Prostate gland (tissue), 2 donors: ENCODE data around the gene GAS6. TPM values are rescaled to one million over a fixed set of nuclear protein-coding genes. Genes with fewer than 3 reads are reported as not detected.

Experiments used
- DNase-seq: peaks from one replicate; pipeline ENCODE4 v3.0.0-alpha.2; 2019; ENCODE audit warnings: low spot score
- H3K27ac ChIP-seq, 2 donors: fragments of 200-600 bp; sonication (generic); 2 replicates each; pipeline ENCODE4 v1.5.1; 2017 to 2019
- H3K27me3 ChIP-seq: fragments of 200-600 bp; sonication (generic); replicated peaks from 2 replicates; pipeline ENCODE4 v1.5.1; 2019; ENCODE audit not compliant: insufficient read depth
- H3K36me3 ChIP-seq, 2 donors: fragments of 200-600 bp; sonication (generic); 1 replicate in 1 of 2; 2 replicates in 1 of 2; pipeline versions ENCODE4 v1.5.1 to v1.8.1; 2017 to 2019
- H3K4me1 ChIP-seq: fragments of 200-600 bp; sonication (generic); replicated peaks from 2 replicates; pipeline ENCODE4 v1.5.1; 2019
- H3K4me3 ChIP-seq, 2 donors: fragments of 200-600 bp; sonication (generic); 2 replicates each; pipeline ENCODE4 v1.5.1; 2017 to 2019
- H3K9me3 ChIP-seq: fragments of 200-600 bp; sonication (generic); 2 replicates; pipeline ENCODE4 v1.5.1; 2017
- CTCF ChIP-seq, 4 experiments: fragments of 200-600 bp in 2 of 4; fragments of 450-650 bp in 2 of 4; sonication (generic) in 2 of 4; IDR thresholded peaks; 1 replicate in 3 of 4; 2 replicates in 1 of 4; pipeline ENCODE4 v1.5.1; 2016 to 2019; ENCODE audit warnings: antibody characterized with exemption in 4 of 4, mild to moderate bottlenecking in 2 of 4, moderate library complexity in 2 of 4
- POLR2A ChIP-seq: fragments of 450-650 bp; IDR thresholded peaks from one replicate; pipeline ENCODE4 v1.6.1; 2016; ENCODE audit warnings: antibody characterized with exemption, mild to moderate bottlenecking
- POLR2AphosphoS5 ChIP-seq: sonication (generic); formaldehyde crosslinking; IDR thresholded peaks from one replicate; pipeline ENCODE4 v1.6.1; 2017; ENCODE audit warnings: antibody characterized with exemption
- WGBS: methylation state at CpG from one replicate; pipeline ENCODE4 v1.1.5; 2018; 5-methylcytosine and 5-hydroxymethylcytosine counted together
- intact Hi-C: fragments of 100-400 bp; cut with DNase I; formaldehyde crosslinking; loops from one replicate; pipeline ENCODE4 v1.14.2; 2022
- total RNA-seq, 2 donors: library from RNA; depleted of rRNA; stranded (reverse); fragments of >200 nt; gene quantifications; one replicate each; pipeline ENCODE4 v1.1.0, GENCODE V29; 2016

Gene GAS6
- total RNA-seq, 2 donors from 2014 or later: 116 to 432 TPM

GRCh38 chr13:113881614-113882266 is 17.9 kb upstream of the GAS6 start:
- WGBS: 20% methylated on average over 10 of the region's 10 CpGs

GRCh38 chr13:113880651-113881611 is 17.1 kb upstream of the GAS6 start:
- Histone ChIP-seq H3K9me3 (no peaks in the 10 kb centered on the region), H3K4me3 (no peak overlapping the region), H3K36me3 (no peaks in the 10 kb centered on the region), H3K4me1 (peaks cover 8% of the 10 kb centered on the region), H3K27ac (peak overlapping the region; percentile 68 to 74), H3K27me3 (no peaks in the 10 kb centered on the region)
- 79% methylated on average over 17 of the region's 17 CpGs for WGBS
- DNase-seq: no peak
- intact Hi-C loops: no loop called here
- TF ChIP-seq POLR2AphosphoS5 (no peak), CTCF (IDR thresholded peaks at IDR 0.05) (no peak), POLR2A (no peak)

More at GRCh38 chr13:113881614-113882266, 17.9 kb upstream of the GAS6 start:
- H3K36me3 ChIP-seq: no peaks in the 10 kb centered on the region
- H3K9me3 ChIP-seq: no peaks in the 10 kb centered on the region
- H3K27ac ChIP-seq: peak overlapping the region; percentile 68 to 74
- DNase-seq: peak; percentile 66
- no peak overlapping the region for H3K4me3 ChIP-seq
- intact Hi-C loops: no loop called here
- TF ChIP-seq POLR2A: no peak
- TF ChIP-seq POLR2AphosphoS5: peak; percentile 77
- no peak for TF ChIP-seq CTCF (IDR thresholded peaks at IDR 0.05)
- H3K4me1 ChIP-seq: peaks cover 8% of the 10 kb centered on the region
- no peaks in the 10 kb centered on the region for H3K27me3 ChIP-seq

GRCh38 chr13:113879494-113880360 is 15.9 kb upstream of the GAS6 start:
- Histone ChIP-seq H3K4me1 (peaks cover 8% of the 10 kb centered on the region), H3K9me3 (no peaks in the 10 kb centered on the region), H3K27ac (no peak overlapping the region), H3K4me3 (no peak overlapping the region), H3K27me3 (no peaks in the 10 kb centered on the region), H3K36me3 (no peaks in the 10 kb centered on the region)
- intact Hi-C loops: no loop called here
- WGBS: 83% methylated on average over 11 of the region's 11 CpGs
- TF ChIP-seq POLR2AphosphoS5: no peak
- DNase-seq: no peak

- Histone ChIP-seq H3K27ac (no peak overlapping the region), H3K9me3 (no peaks in the 10 kb centered on the region), H3K27me3 (no peaks in the 10 kb centered on the region), H3K4me3 (no peak overlapping the region), H3K36me3 (no peaks in the 10 kb centered on the region), H3K4me1 (peaks cover 8% of the 10 kb centered on the region)
- TF ChIP-seq POLR2A (no peak), POLR2AphosphoS5 (no peak), CTCF (IDR thresholded peaks at IDR 0.05) (no peak)
- intact Hi-C loops: no loop called here
- 70% methylated on average over 7 of the region's 7 CpGs for WGBS
- no peak for DNase-seq
Observed at GRCh38 chr13:113879017-113879416, 15.1 kb upstream of the GAS6 start.
